PC-3 (cell line): ENCODE results near the gene OR5I1. TPM values are rescaled to one million over a fixed set of nuclear protein-coding genes. Genes with fewer than 3 reads are reported as not detected.

Source experiments
- ATAC-seq: fragments of 200-7000 bp; cut with Tn5 transposase; 2 replicates; pipeline ENCODE4 v1.9.1; 2020; ENCODE audit warnings: mild to moderate bottlenecking, moderate library complexity
- BruUV-seq: library from RNA; stranded (reverse); fragments of 400-500 nt; replicated peaks from 2 replicates; lab custom pipeline; 2021; lab: Mats Ljungman, UMichigan
- CTCF ChIA-PET: fragments of 300-600 bp; sonication (Branson Sonifier 250); formaldehyde crosslinking; loops from one replicate; lab custom pipeline; 2022; ENCODE audit warnings: antibody characterized with exemption; lab: Charles Lee
- POLR2A ChIA-PET: fragments of 300-600 bp; sonication (Branson Sonifier 250); formaldehyde crosslinking; loops from one replicate; lab custom pipeline; 2022; ENCODE audit warnings: antibody characterized with exemption; ENCODE audit not compliant: unreplicated experiment; lab: Charles Lee
- DNase-seq: peaks from one replicate; pipeline ENCODE4 v3.0.0-alpha.2; 2015
- H2AFZ ChIP-seq: fragments of 300-600 bp; sonication (generic); 2 replicates; pipeline ENCODE4 v1.6.0; 2016; ENCODE audit warnings: antibody characterized with exemption, low read length
- H3F3A ChIP-seq: fragments of 300-600 bp; sonication (generic); one replicate; pipeline ENCODE4 v1.6.0; 2017; ENCODE audit warnings: antibody characterized with exemption, low read length, control low read depth, mild to moderate bottlenecking; ENCODE audit not compliant: unreplicated experiment
- H3K27ac ChIP-seq: fragments of 300-600 bp; sonication (generic); 2 replicates; pipeline ENCODE4 v1.5.1; 2016; ENCODE audit warnings: mild to moderate bottlenecking, low read length
- H3K27me3 ChIP-seq: fragments of 300-600 bp; sonication (generic); 2 replicates; pipeline ENCODE4 v1.6.1; 2016; ENCODE audit warnings: low read length, mixed read lengths
- H3K36me3 ChIP-seq: fragments of 300-600 bp; sonication (generic); 2 replicates; pipeline ENCODE4 v1.6.1; 2016; ENCODE audit warnings: low read depth, mixed run types, low read length, mixed read lengths
- H3K4me1 ChIP-seq: fragments of 300-600 bp; sonication (generic); 2 replicates; pipeline ENCODE4 v1.5.1; 2016; ENCODE audit warnings: low read length; ENCODE audit not compliant: insufficient read depth
- H3K4me2 ChIP-seq: fragments of 300-600 bp; sonication (generic); 2 replicates; pipeline ENCODE4 v1.6.0; 2016; ENCODE audit warnings: low read length
- H3K4me3 ChIP-seq: fragments of 300-600 bp; sonication (generic); 2 replicates; pipeline ENCODE4 v1.5.1; 2016; ENCODE audit warnings: mild to moderate bottlenecking, low read length, mixed read lengths
- H3K79me2 ChIP-seq: fragments of 300-600 bp; sonication (generic); 2 replicates; pipeline ENCODE4 v1.6.1; 2017; ENCODE audit warnings: low read length, mixed read lengths
- H3K9ac ChIP-seq: fragments of 300-600 bp; sonication (generic); 2 replicates; pipeline ENCODE4 v1.6.0; 2016; ENCODE audit warnings: mild to moderate bottlenecking, low read length
- H3K9me2 ChIP-seq: fragments of 300-600 bp; sonication (generic); replicated peaks from 2 replicates; pipeline ENCODE4 v1.6.1; 2016; ENCODE audit warnings: mixed run types, low read length, mixed read lengths
- H3K9me3 ChIP-seq: fragments of 300-600 bp; sonication (generic); 2 replicates; pipeline ENCODE4 v1.6.1; 2016; ENCODE audit warnings: low read length, mixed read lengths
- H4K20me1 ChIP-seq: fragments of 300-600 bp; sonication (generic); 2 replicates; pipeline ENCODE4 v1.6.1; 2016; ENCODE audit warnings: low read length, mixed read lengths
- EZH2 ChIP-seq: fragments of 300-600 bp; sonication (generic); IDR thresholded peaks from one replicate; pipeline ENCODE4 v1.6.1; 2017; ENCODE audit warnings: antibody characterized with exemption, mild to moderate bottlenecking, low read length; ENCODE audit not compliant: unreplicated experiment
- EZH2phosphoT487 ChIP-seq: fragments of 300-600 bp; sonication (generic); IDR thresholded peaks from 2 replicates; pipeline ENCODE4 v1.6.1; 2018; ENCODE audit warnings: mild to moderate bottlenecking, antibody characterized with exemption, low read length, borderline replicate concordance
- intact Hi-C: fragments of 100-400 bp; cut with micrococcal nuclease; formaldehyde crosslinking; loops from 2 replicates; pipeline ENCODE4 v1.9.0; 2023
- total RNA-seq: library from RNA; depleted of rRNA; stranded (reverse); fragments of >200 nt; gene quantifications from 2 replicates; pipeline ENCODE4 v1.2.3, GENCODE V29; 2014
- TF ChIP-seq, protein P1 (sequence below): fragments of 300-600 bp; sonication (generic); conservative IDR thresholded peaks from 2 replicates; pipeline ENCODE4 v1.5.1; 2017; ENCODE audit warnings: antibody characterized with exemption, low read depth, mild to moderate bottlenecking, low read length

The OR5I1 gene
- total RNA-seq, 1 experiment from 2014 or later, result not detected

DNA sequence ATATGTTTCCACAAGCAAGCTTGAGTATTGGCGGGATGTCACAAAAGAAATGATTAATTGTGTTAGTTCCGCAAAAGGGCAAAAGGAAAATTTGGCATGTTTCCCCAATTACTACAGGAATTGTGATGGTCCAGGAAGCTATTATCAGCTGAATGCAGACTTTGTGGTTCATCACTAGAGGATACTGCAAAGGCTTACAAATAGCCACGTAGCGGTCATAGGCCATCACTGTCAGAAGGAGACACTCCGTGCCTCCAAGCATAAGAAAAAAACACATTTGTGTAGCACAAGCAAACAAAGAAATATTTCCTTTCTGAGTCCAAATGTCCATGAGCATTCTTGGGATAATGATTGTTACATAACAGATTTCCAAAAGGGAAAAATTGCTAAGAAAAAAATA is 31.7 kb upstream of the OR5I1 start:
- H3K4me2 ChIP-seq, result no peak overlapping the region
- H4K20me1 ChIP-seq, result no peaks in the 10 kb centered on the region
- no peaks in the 10 kb centered on the region for H3K9me2 ChIP-seq
- ChIA-PET CTCF (no interaction called here), POLR2A (no interaction called here)
- no peaks in the 10 kb centered on the region for H3K36me3 ChIP-seq
- H3K9ac ChIP-seq, result no peak overlapping the region
- H3F3A ChIP-seq, result no peaks in the 10 kb centered on the region
- no peaks in the 10 kb centered on the region for H3K79me2 ChIP-seq
- TF ChIP-seq EZH2phosphoT487, result no peak
- TF ChIP-seq, protein P1, sequence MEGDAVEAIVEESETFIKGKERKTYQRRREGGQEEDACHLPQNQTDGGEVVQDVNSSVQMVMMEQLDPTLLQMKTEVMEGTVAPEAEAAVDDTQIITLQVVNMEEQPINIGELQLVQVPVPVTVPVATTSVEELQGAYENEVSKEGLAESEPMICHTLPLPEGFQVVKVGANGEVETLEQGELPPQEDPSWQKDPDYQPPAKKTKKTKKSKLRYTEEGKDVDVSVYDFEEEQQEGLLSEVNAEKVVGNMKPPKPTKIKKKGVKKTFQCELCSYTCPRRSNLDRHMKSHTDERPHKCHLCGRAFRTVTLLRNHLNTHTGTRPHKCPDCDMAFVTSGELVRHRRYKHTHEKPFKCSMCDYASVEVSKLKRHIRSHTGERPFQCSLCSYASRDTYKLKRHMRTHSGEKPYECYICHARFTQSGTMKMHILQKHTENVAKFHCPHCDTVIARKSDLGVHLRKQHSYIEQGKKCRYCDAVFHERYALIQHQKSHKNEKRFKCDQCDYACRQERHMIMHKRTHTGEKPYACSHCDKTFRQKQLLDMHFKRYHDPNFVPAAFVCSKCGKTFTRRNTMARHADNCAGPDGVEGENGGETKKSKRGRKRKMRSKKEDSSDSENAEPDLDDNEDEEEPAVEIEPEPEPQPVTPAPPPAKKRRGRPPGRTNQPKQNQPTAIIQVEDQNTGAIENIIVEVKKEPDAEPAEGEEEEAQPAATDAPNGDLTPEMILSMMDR, result no peak
- TF ChIP-seq EZH2, result no peak
- intact Hi-C loops, result no loop called here
- H3K9me3 ChIP-seq, result no peaks in the 10 kb centered on the region
- H3K27ac ChIP-seq, result no peak overlapping the region
- no peaks in the 10 kb centered on the region for H3K27me3 ChIP-seq
- no TSS peak for BruUV-seq
- H2AFZ ChIP-seq, result no peak overlapping the region
- no peak for DNase-seq
- no peak for ATAC-seq
- no peak overlapping the region for H3K4me3 ChIP-seq
- no peaks in the 10 kb centered on the region for H3K4me1 ChIP-seq

DNA sequence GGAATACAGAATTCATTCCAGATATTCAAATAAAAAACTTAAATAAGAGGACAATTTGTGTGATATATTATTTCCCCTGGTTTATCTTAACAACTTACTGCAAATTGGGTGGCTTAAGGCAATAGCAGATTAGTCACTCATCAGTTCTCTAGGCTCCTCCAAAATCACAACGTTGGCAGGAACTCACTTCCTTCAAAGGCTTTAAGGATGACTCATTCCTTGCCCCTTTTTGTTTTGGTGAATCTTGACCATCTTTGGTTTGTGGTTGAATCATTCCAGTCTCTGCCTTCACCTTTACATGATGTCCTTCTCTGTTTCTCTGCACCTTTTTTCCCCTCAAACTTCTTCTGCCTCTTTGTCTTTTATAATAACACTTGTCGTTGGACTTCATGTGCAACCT is 30.2 kb upstream of the OR5I1 start:
- no peak for DNase-seq
- no peak overlapping the region for H3K4me3 ChIP-seq
- H3K27ac ChIP-seq, result no peak overlapping the region
- no peaks in the 10 kb centered on the region for H4K20me1 ChIP-seq
- POLR2A ChIA-PET, result no interaction called here
- H3F3A ChIP-seq, result no peaks in the 10 kb centered on the region
- no peak overlapping the region for H3K9ac ChIP-seq
- CTCF ChIA-PET, result no interaction called here
- no peaks in the 10 kb centered on the region for H3K27me3 ChIP-seq
- ATAC-seq, result no peak
- H3K36me3 ChIP-seq, result no peaks in the 10 kb centered on the region
- H3K9me3 ChIP-seq, result no peaks in the 10 kb centered on the region
- H3K4me2 ChIP-seq, result no peak overlapping the region
- no peak overlapping the region for H2AFZ ChIP-seq
- H3K9me2 ChIP-seq, result no peaks in the 10 kb centered on the region
- TF ChIP-seq, protein P1, result no peak
- TF ChIP-seq EZH2phosphoT487, result no peak
- no TSS peak for BruUV-seq
- H3K4me1 ChIP-seq, result no peaks in the 10 kb centered on the region
- no peaks in the 10 kb centered on the region for H3K79me2 ChIP-seq
- intact Hi-C loops, result no loop called here

DNA sequence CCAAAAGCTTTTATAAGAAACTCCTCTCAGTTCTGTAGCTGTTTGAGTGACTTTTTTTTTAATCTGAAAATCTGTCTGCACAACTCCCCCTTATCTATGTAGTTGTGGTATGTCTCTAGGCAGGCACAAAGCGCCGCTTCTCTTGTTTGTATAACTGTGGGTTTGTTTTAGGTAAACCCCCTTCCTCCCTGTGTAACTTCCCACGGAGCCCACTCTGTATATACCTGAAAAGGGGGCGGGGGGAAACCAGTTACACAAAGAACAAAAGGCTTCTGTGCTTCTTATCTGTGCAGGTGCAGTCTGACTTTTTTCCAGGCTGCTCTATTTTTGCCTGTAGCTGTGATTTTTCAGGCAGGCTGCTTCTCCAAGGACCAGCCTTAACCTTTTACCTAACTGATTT is 20.3 kb upstream of the OR5I1 start:
- DNase-seq (no peak), ATAC-seq (no peak)
- Histone ChIP-seq H3K4me1 (no peaks in the 10 kb centered on the region), H2AFZ (no peak overlapping the region), H3K27ac (no peak overlapping the region), H4K20me1 (no peaks in the 10 kb centered on the region), H3K36me3 (no peaks in the 10 kb centered on the region), H3K9ac (no peak overlapping the region), H3K4me3 (no peak overlapping the region), H3K4me2 (no peak overlapping the region), H3K9me3 (peaks cover 5% of the 10 kb centered on the region; the same call in 1 of the 2 replicates), H3F3A (no peaks in the 10 kb centered on the region), H3K27me3 (no peaks in the 10 kb centered on the region), H3K79me2 (no peaks in the 10 kb centered on the region), H3K9me2 (no peaks in the 10 kb centered on the region)
- ChIA-PET CTCF (no interaction called here), POLR2A (no interaction called here)
- TF ChIP-seq, protein P1, result no peak
- TF ChIP-seq EZH2phosphoT487, result no peak
- no peak for TF ChIP-seq EZH2
- BruUV-seq, result no TSS peak
- intact Hi-C loops, result no loop called here
